Endometrial microvascular endothelial cells (primary cell): ENCODE measurements around the gene MAN1B1. TPM values are rescaled to one million over a fixed set of nuclear protein-coding genes. Genes with fewer than 3 reads are reported as not detected.

Source experiments
- in situ Hi-C: cut with HindIII; loops from 2 replicates; pipeline ENCODE4 v1.10.0; 2017; ENCODE audit warnings: low sequenced_read_pairs, low pct_unique_long_range_greater_than_20kb; ENCODE audit errors: inconsistent ontology term
- total RNA-seq: library from RNA; depleted of rRNA; stranded (reverse); fragments of >200 nt; gene quantifications from one replicate; pipeline ENCODE4 v1.2.3, GENCODE V29; 2015; ENCODE audit errors: inconsistent ontology term

MAN1B1 gene
- total RNA-seq, 1 donor from 2014 or later: 106 TPM

GRCh38 chr9:137149942-137150616 is 63.3 kb downstream of the MAN1B1 start:
- in situ Hi-C loops: loop anchor here (25.0 kb wide), 1 partner anchor 213 kb away; the partner anchor contains the start of genes C8G and FBXW5

- in situ Hi-C loops: loop anchor here (25.0 kb wide), 1 partner anchor 214 kb away; the partner anchor contains the start of genes C8G and FBXW5
Observed at GRCh38 chr9:137150617-137151457, 64.1 kb downstream of the MAN1B1 start.

GRCh38 chr9:137152844-137153405 is 66.1 kb downstream of the MAN1B1 start:
- in situ Hi-C loops: loop anchor here (25.0 kb wide), 1 partner anchor 216 kb away; the partner anchor contains the start of genes C8G and FBXW5

- in situ Hi-C loops: loop anchor here (25.0 kb wide), 1 partner anchor 219 kb away; the partner anchor contains the start of genes C8G and FBXW5
Observed at GRCh38 chr9:137156567-137157375, 70.0 kb downstream of the MAN1B1 start.

- in situ Hi-C loops: loop anchor here (25.0 kb wide), 1 partner anchor 221 kb away; the partner anchor contains the start of genes C8G and FBXW5
Observed at GRCh38 chr9:137157618-137158415, 71.0 kb downstream of the MAN1B1 start.

GRCh38 chr9:137158625-137159024 is 71.8 kb downstream of the MAN1B1 start:
- in situ Hi-C loops: loop anchor here (25.0 kb wide), 1 partner anchor 221 kb away; the partner anchor contains the start of genes C8G and FBXW5

Other genes starting within 250 kb of the MAN1B1 start
- gene AJM1, start 244.5 kb upstream of the MAN1B1 start, total RNA-seq: 0.46 TPM
- 95.9 TPM for gene PHPT1, start 237.6 kb upstream of the MAN1B1 start, total RNA-seq
- 1.0 TPM for gene MAMDC4, start 234.6 kb upstream of the MAN1B1 start, total RNA-seq
- 440 TPM for gene EDF1, start 220.7 kb upstream of the MAN1B1 start, total RNA-seq
- gene TRAF2, start 200.5 kb upstream of the MAN1B1 start, total RNA-seq: 16.7 TPM
- 212 TPM for gene FBXW5, start 142.2 kb upstream of the MAN1B1 start, total RNA-seq
- gene C8G, start 141.7 kb upstream of the MAN1B1 start, total RNA-seq: not detected
- not detected for gene LCN12, start 134.7 kb upstream of the MAN1B1 start, total RNA-seq
- gene PTGDS, start 109.5 kb upstream of the MAN1B1 start, total RNA-seq: not detected
- not detected for gene LCNL1, start 104.0 kb upstream of the MAN1B1 start, total RNA-seq
- gene PAXX, start 94.6 kb upstream of the MAN1B1 start, total RNA-seq: 49.0 TPM
- 4.8 TPM for gene CLIC3, start 90.4 kb upstream of the MAN1B1 start, total RNA-seq
- gene ABCA2, start 58.7 kb upstream of the MAN1B1 start, total RNA-seq: 4.0 TPM
- not detected for gene FUT7, start 54.9 kb upstream of the MAN1B1 start, total RNA-seq
- 65.7 TPM for gene NPDC1, start 40.8 kb upstream of the MAN1B1 start, total RNA-seq
- not detected for gene ENTPD2, start 32.9 kb upstream of the MAN1B1 start, total RNA-seq
- gene SAPCD2, start 16.4 kb upstream of the MAN1B1 start, total RNA-seq: 38.5 TPM
- gene UAP1L1, start 9.5 kb upstream of the MAN1B1 start, total RNA-seq: 13.8 TPM
- 99.2 TPM for gene DPP7, start 27.7 kb downstream of the MAN1B1 start, total RNA-seq
- not detected for gene GRIN1, start 52.2 kb downstream of the MAN1B1 start, total RNA-seq
- not detected for gene LRRC26, start 83.1 kb downstream of the MAN1B1 start, total RNA-seq
- gene TMEM210, start 85.1 kb downstream of the MAN1B1 start, total RNA-seq: not detected
- gene ANAPC2, start 101.6 kb downstream of the MAN1B1 start, total RNA-seq: 14.9 TPM
- 117 TPM for gene SSNA1, start 101.7 kb downstream of the MAN1B1 start, total RNA-seq
- 8.8 TPM for gene TPRN, start 113.8 kb downstream of the MAN1B1 start, total RNA-seq
- gene TMEM203, start 118.7 kb downstream of the MAN1B1 start, total RNA-seq: 28.1 TPM
- gene NDOR1, start 118.7 kb downstream of the MAN1B1 start, total RNA-seq: 19.6 TPM
- not detected for gene RNF208, start 135.3 kb downstream of the MAN1B1 start, total RNA-seq
- gene CYSRT1, start 138.2 kb downstream of the MAN1B1 start, total RNA-seq: not detected
- gene RNF224, start 140.5 kb downstream of the MAN1B1 start, total RNA-seq: not detected
- gene SLC34A3, start 143.9 kb downstream of the MAN1B1 start, total RNA-seq: not detected
- gene TUBB4B, start 154.3 kb downstream of the MAN1B1 start, total RNA-seq: 1,061 TPM
- not detected for gene STPG3, start 164.3 kb downstream of the MAN1B1 start, total RNA-seq
- 72.0 TPM for gene NELFB, start 168.3 kb downstream of the MAN1B1 start, total RNA-seq
- 53.1 TPM for gene TOR4A, start 190.7 kb downstream of the MAN1B1 start, total RNA-seq
- 16.1 TPM for gene NRARP, start 215.3 kb downstream of the MAN1B1 start, total RNA-seq